Stimulated activated CD4-positive, alpha-beta T cell treated with anti-CD3 and anti-CD28 coated beads, Interleukin-2, amount 100 ng/mL, for 48 hours (primary cell): ENCODE data around the gene LRIG2.
"Not testable (repeated sequence)": the region's sequence is repeated elsewhere in the genome, so short reads cannot be mapped to it uniquely, and the experiment has no call there.

Experiments
- DNase-seq, 2 donors: peaks; one replicate each; pipeline ENCODE4 v3.0.0-alpha.2; 2020

Gene LRIG2

DNA sequence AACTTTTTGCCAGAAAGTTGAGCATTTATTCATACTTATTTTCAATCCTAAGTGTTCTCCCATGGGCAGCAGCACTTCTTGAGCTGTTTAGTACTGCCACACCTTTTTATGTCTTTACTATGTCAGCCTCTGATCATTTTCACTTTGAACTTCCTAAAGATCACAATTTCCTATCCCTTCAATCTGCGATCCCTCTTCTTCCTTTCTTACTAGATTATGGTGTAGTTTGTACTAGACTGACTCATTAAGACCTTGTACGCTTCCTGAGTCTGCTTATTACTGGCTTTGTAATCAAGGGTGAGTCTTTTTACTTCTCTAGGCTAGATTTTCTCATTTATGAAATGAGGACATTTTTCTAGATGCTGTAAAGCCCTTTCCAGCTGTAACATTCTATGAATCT is 55.1 kb downstream of the LRIG2 start:
- DNase-seq = no peak

DNA sequence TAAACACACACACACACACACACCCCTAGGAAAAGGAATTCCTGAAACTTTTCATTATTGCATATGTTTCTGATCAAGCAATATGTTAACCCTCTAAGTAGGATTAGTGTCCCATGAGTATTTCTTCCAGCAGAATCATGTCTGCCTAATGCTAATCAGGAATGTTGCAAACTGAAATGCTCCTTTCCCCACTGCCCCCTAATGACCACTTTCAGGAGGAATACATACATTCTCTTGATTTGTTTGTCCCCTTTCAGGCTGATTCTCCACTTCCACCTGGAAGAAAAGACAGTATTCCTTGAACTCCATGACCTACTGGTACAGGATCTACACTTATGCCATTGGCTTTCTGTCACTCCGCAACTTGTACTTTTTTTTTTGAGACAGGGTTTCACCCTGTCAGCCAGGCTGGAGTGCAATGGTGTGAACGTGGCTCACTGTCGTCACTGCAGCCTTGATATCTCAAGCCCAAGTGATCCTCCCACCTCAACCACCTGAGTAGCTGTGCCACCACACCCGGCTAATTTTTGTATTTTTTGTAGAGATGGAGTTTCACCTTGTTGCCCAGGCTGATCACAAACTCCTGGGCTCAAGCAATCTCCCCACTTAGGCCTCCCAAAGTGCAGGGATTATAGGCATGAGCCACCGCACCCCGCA is 56.7 kb downstream of the LRIG2 start:
- no peak for DNase-seq

DNA sequence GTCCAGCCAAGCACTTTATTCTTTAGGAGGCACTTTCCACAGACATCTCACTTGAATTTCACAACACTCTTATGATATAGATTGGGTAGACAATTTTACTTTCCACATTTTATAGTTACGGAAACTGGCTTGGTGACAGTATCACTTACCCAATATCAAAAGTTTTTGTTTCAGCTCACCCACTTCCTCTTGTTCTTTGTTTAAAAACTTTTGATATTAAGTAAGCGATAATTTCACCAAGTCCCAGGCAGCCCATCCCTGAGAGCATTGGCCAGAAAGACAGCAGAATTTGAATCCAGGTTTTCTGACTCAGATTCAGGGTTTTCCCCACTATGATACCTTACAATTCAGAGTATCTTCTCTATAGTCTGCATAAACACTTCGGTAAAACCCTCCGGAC is 60.0 kb downstream of the LRIG2 start:
- DNase-seq = no peak

DNA sequence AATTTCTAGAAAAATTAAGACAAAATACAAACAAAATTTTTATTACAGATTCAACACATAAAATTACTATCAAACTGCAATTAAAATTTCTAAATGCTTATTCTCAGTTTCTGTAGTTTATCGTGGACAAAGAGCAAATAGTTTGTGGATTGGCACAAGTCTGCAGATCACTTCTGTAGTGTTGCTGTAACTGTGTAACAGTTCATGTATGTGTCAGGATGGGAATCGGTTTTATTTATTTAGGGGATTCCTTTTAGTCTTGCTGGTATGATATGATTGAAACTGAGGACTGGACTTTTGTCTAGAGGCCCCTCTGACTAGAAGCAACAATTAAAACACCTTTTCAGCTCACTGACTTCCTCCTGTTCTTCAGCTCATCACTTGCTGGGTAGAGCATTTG is 60.8 kb downstream of the LRIG2 start:
- DNase-seq = no peak

DNA sequence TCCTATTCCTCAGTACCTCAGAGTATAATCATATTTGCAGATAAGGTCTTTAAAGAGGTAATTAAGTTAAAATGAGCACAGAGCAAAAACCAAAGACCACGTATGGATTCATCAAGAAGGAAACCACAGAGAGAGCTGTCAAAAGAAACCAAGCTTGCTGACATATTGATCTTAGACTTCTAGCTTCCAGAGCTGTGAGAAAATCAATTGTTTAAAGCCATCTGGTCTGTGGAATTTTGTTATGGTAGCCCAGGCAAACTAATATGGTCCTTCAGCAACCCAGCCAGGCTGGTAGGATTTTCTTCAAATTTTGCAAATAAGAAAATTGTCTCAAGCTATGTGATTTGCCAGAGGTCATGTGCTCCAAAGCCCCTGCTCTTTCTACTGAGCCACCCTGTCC is 62.5 kb downstream of the LRIG2 start:
- no peak for DNase-seq

DNA sequence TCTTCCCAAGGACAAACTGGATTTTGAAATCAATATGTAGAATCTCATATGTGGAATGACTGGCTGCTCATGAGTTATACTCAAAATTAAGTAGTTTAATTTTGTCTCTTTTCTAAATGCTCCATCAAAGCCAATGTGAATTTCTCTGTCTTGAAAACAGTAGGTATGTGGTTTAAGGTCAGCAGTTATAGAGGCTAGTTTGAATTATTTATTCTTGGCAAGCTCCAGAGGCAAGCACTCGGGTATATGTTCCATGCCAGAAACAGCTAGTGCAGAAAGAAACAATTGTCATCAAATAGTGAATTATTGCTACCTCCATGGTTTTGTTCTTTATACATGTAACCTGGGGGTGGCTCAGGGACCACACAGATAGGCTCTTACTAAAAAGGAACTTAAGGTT is 63.5 kb downstream of the LRIG2 start:
- no peak for DNase-seq

DNA sequence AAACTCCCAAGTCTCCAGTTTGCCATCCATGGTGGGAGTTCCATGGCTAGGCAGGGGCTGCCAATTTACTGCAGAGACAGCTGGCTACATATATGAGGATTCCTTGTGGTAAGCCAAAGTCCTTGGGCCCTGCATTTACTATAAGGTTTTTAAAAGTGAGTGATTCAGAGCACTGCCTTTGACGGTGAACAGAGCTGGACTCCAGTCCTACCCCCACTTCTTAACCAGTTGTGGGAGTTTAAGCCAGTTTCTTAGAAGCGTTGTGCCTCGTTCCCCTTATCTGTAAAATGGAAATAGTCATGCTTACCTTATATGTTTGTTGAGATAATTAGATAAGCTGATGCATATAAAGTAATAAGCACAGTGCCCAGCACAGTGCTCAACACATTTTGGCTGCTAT is 64.6 kb downstream of the LRIG2 start:
- no peak for DNase-seq

DNA sequence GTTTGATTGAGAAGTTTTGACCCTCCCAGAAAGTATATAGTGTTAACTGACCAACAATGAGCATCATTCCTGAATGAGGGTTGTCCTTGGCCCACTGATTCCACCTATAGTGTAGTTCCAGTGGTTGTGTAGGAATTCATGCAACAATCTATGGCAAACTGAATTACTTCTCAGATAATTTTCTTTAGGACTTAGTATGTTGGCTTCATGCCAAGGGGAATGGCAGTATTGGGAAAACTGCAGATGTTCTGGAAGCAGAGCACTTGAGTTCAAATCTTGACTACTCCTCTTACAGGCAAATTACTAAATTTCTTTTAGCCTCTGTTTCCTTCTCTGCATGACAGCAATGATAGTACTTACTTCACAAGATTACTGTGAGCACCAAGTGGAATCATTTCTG is 65.8 kb downstream of the LRIG2 start:
- DNase-seq = no peak

DNA sequence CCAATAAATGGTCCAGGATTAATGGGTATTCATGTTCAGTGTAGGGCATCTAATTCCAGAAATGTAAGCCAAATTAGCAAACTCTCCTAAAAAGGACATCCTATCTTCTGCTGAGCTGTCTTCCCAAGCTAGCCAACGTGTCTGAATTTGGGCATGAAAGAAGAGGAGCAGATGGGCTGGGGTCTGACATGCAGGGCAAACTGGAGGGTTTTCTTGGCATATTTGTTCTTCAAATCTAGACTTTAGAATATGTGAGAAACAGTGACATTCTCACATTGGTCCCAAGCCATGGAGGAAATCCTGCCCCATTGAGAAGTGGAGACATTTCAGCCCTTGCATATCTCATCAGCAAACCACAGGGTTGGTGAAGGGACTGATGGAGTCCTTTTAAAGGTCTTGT is 67.2 kb downstream of the LRIG2 start:
- DNase-seq = no peak

DNA sequence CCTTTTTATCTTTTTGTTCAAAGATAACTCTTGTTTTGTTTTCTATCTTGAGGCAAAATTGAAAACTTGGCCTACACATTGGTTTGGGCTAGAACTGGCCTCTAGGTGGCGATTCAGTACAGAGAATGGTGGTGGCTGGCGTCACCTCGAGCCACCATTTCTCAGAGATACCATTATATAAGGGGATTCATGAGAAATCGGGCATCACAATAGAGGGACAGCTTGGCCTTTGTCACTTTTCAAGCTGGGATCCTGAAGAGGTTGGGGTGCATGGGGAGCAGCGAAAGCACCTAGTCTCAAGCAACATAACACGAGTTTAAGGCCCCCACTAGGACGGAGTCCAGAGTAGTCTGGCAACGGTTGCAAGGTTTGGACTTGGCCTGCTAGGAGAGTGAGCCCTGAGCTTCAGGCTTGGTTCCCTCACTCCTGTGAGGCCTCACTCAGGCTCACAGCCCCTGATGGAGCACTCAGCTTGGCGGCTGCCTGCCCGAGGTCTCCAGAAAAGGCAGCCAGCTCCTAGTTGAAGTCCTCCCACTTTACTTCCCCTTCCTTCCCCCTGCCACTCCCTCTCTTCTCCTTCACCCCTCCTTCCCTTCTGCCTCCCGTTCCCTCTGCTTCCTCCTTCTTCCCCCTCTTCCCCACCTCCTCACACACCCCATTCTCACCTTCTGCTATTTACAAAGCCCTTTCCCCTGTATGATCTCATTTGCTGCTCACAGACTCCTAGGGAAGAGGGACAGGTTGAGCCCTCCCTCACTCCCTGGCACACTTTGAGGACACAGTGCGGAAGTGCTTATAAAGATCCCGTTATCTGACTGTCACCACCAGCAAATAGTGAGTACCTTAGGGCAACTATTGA is 67.8 kb downstream of the LRIG2 start:
- peak; percentile 49 to 50 for DNase-seq

DNA sequence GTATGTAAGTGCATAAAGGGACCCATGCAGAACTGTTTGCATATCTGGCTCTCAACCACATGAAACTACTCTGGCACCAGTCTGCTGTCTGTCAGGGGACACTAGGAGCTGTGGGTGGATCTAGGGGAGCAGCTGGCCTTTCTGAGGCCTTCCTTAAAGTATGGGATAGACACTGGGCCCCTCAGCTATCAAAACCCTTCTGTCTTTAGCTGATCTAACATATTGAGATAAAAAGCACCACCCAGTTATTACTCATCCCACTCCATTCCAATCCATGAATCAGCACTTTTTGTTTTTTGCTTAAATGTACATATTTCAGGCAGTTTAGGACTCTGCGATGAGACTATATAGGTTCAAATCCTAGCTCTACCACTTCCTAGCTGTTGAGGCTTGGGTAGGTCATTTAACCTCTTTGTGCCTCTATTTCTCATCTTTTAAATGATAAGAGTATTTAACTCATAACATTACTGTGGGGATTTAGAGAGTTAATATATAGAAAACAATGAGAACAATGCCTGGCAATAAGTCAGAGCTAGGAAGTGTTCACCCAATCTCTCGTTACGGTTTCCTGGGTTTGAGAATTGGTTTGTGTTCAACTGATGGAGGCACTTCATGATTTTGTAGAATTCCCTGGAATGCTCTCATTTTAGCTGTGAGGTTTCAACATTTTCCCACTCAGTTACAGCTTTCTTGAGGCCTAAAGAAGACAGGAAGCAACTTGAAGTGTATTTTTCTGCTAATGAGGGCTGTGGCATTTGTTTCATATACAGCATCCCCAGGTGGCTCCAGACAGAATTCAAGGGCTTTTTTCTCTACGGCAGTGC is 68.9 kb downstream of the LRIG2 start:
- no peak for DNase-seq

DNA sequence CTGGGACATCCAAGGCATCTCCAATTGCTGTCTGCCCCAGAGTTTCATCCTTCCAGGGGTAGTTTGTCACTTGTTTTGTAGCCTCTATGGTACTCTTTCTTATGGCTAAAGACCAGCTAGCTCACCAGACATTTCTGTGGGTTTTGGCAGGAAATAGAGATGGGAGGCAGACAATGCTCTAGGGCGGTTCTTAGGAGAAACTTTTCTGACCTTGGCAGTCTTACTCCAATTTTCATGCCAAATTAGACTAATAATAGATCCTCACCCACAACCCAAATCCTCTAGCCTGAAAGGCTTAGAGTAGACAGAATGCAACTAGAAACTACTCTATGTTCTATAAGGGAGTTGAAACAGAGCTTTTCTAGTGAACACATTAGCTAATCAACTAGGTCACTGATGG is 69.8 kb downstream of the LRIG2 start:
- DNase-seq = no peak

DNA sequence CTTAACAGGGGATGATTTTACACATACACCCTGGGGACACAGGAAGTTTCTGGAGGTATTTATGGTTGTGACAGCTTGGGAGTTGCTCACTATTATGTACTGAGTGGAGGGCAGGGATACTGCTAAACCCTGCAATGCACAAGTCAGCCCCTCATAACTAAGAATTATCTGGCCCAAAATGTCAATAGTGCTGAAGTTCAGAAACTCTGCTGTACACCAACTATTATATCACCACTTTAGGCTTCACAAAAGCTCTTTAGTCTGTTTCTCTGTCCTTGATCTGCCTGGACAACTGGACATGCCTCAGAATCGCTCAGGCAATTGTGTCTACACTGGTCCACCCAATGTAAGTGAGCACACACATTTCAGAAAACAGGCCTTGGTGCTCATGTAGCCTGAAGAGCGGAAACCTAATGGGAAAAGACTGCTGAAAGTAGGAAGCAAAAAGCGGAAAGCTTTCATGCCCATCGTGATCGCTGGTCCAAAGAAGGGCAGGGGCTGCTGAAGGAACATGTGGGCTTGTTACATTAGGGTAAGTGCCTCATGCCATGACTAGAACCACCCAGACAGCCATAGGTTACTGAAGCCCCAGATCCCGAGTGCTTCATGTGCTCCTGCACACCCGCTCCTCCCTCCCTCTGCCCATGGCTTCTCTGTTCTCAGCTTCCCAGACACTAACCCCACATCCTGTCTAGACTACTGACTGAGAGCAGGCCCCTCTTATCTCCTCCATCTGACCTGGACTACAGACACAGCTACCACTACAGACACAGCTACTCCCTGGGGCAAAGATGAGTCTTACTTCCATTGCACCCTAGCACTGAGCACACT is 73.5 kb downstream of the LRIG2 start:
- no peak for DNase-seq

DNA sequence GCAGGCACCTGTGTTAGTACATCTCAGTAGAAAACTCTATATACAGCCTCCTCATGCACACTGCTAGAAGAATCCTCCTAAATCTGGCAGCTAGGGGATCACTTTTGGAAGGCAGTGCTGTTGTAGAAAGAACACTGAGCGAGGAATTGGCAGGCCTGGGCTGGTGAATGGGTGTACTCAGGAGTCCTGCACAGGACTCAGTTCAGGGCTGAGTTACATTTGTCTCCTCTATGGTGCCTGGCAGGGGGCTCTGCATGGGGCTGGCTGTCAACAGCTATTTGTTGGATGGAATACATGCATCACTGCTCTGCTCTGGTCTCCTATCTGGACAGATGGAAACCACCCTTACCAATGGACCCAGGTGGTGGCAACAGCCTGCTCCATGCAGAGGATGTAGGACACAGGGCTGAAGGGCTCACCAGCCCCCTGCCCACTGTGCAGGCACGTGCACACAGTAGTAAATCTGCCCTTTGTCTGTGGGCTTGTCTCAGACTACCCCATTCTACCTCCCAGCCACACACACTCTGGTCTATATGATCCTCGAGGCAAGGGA is 74.2 kb downstream of the LRIG2 start:
- no peak for DNase-seq

DNA sequence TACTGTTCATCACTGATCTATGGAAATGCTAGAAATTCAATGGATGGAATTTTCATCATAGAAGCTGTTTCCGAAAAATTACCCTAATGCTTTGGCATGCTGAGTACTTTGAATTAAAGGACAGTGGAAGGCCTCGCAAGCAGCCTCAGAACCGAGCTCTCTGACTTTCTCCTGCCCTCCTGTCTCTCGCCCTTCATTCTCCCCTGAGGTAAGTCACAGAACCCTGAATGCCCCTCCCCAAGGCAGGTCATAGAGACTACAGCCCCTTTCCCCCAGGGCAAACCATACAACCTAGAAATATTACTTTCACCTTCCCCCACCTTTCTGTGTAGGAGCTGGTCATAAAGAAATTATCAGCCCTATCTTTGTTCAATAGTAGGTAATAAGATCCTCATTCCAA is 74.8 kb downstream of the LRIG2 start:
- DNase-seq = no peak

DNA sequence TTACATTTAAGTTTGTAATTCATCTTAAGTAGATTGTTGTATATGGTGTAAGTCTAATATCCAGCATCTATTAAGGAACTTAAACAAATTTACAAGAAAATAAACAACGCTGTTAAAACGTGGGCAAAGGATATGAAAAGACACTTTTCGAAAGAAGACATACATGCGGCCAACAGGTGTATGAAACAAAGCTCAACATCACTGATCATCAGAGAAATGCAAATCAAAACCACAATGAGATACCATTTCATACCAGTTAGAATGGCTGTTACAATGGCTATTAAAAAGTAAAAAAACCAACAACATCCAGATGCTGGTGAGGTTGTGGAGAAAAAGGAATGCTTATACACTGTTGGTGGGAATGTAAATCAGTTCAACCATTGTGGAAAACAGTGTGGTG is 77.5 kb downstream of the LRIG2 start:
- not testable (repeated sequence) for DNase-seq

DNA sequence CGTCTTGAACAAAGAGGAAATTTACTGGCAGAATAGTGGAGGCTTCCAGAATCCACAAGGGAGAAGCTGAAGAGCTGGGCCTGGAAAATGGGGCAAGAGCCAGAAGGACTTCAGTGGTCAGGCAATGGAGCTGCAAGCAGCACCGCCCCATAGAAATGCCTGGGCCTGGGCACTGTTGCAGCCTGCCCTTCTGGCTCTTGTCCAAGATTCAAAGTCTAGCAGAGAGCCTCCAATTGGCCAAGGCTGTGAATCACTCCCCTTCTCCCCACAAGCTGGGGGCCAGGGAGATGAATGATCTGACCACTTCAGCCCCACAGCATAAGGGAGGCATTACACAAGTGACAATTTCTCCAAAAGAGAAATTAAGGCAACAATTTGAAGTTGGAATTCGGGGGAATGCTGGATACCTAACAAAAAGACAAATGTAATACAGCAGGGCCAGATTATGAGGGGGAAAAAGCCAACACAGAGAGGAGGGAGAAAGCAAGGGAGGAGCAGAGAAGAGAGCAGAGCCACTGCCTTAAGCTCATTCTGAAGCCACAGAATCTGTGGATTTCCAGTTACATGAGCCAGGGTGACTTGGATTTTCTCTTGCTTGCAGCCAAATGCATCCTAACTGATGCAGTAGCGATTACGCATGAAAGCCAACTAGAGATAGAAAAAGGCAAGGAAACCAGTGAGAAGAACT is 80.3 kb downstream of the LRIG2 start:
- DNase-seq = no peak

DNA sequence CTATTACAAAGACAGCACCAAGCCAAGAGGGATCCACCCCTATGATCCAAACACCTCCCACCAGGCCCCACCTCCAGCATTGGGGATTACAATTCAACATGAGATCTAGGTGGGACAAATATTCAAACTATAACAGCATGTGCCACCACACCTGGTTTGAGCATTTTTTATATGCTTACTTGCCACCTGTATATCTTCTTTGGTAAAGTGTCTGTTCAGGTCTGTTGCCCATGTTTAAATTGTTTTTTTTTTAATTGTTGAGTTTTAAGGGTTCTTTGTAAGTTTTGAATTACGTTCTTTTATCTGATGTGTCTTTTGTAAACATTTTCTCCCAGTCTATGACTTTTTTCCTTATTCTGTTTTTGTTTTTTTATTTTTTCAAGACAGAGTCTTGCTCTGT is 83.4 kb downstream of the LRIG2 start:
- DNase-seq = no peak

DNA sequence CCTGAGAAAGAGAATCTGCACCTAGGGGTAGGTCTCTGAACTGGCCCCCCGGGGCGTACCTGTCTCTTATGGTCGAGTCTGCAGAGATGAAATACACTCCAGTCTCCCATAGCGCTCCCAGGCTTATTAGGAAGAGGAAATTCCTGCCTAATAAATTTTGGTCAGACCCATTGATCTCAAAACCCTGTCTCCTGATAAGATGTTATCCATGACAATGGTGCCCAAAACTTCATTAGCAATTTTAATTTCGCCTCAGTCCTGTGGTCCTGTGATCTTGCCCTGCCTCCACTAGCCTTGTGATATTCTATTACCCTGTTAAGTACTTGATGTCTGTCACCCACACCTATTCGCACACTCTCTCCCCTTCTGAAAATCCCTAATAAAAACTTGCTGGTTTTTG is 85.7 kb downstream of the LRIG2 start:
- not testable (repeated sequence) for DNase-seq

DNA sequence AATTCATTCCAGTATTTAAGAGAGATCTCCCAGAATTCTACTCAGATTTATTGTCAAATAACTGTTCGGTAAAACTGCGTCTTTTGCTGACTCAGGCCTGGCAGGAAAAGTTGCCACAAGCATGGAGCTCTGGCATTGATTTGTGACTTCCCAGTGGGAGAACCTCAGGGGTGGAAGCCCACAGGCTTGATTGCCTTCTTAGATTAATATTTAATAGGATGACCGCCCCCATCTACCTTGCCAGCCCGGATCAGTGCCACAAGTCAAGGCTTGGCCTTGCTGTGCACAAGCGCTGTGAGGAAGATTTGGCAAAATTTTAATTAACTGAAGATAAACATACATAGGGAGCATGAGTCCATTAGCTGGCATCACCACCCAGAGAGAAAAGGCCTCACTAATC is 93.5 kb downstream of the LRIG2 start:
- DNase-seq = no peak

DNA sequence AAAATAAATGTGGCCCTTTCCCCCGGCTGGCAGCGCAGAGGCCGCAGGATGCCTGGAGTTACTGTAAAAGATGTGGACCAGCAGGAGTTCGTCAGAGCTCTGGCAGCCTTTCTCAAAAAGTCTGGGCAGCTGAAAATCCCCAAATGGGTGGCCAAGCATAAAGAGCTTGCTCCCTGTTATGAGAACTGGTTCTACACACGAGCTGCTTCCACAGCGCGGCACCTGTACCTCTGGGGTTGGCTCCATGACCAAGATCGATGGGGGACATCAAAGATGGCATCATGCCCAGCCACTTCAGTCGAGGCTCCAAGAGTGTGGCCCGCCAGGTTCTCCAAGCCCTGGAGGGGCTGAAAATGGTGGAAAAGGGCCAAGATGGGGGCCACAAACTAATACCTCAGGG is 95.9 kb downstream of the LRIG2 start:
- no peak for DNase-seq

DNA sequence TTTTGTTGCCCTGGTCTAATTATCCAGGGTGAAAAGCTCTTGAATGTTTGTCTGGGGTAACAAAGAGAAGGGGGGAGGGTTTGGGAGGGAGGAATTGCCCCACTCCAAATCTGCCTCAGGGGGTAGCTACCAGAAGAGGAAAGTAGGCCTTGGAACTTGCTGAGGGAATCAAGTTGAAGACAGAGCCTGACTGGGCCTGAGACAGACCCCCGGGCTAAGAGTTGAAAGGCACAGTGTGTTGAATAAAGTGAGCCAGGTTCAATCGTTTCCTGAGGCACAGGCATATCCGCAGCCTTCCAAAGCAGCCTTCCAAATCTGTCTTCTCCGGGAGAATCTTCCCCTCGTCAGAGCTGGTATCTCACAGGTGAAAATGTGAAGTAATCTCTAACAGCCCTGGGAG is 96.6 kb downstream of the LRIG2 start:
- DNase-seq = no peak
